KG1 (cell line): ENCODE measurements around the gene OXTR.

Source experiments
- DNase-seq: peaks from one replicate; lab custom pipeline; 2025; lab: John Stamatoyannopoulos, UW

The OXTR gene

GRCh38 chr3:8767667-8768363 lies 1.6 kb downstream of the OXTR start:
- DNase-seq, result no peak

DNA sequence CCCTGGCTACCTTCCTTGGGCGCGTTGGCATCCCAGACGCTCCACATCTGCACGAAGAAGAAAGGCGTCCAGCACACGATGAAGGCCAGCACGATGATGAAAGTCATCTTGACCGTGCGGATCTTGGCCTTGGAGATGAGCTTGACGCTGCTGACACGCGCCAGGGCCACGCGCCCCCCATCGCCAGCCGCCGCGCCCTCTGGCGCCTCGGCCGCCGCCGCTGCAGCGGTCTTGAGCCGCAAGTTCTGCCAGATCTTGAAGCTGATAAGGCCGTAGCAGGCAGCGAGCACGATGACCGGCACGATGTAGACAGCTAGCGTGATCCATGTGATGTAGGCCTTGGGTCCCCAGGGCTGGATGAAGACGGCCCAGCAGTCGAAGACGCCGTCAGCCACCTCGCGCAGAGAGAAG lies 2.2 kb downstream of the OXTR start:
- DNase-seq, result no peak

DNA sequence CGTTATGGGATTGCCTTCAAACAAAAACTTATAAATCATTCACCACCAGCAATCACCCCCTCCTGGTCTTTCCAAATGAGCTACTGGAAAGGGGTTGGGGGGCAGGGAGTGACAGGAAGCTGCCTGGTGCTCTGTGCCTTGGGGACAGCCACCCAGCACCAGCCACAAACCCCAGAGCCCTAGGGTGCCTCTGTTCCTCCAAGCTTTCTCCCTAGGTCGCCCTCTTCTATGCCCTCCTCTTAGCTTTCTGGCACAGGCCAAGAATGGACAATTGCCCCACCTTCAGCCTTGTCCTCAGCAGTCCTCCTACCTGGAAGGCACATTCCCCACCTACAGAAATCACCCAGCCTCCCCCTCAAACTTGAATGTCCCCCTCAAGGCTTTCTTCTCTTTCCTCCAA lies 3.3 kb downstream of the OXTR start:
- no peak for DNase-seq

GRCh38 chr3:8765528-8765927 lies 3.9 kb downstream of the OXTR start:
- DNase-seq, result no peak

- no peak for DNase-seq
These were observed 4.9 kb downstream of the OXTR start for GRCh38 chr3:8764528-8764927.

DNA sequence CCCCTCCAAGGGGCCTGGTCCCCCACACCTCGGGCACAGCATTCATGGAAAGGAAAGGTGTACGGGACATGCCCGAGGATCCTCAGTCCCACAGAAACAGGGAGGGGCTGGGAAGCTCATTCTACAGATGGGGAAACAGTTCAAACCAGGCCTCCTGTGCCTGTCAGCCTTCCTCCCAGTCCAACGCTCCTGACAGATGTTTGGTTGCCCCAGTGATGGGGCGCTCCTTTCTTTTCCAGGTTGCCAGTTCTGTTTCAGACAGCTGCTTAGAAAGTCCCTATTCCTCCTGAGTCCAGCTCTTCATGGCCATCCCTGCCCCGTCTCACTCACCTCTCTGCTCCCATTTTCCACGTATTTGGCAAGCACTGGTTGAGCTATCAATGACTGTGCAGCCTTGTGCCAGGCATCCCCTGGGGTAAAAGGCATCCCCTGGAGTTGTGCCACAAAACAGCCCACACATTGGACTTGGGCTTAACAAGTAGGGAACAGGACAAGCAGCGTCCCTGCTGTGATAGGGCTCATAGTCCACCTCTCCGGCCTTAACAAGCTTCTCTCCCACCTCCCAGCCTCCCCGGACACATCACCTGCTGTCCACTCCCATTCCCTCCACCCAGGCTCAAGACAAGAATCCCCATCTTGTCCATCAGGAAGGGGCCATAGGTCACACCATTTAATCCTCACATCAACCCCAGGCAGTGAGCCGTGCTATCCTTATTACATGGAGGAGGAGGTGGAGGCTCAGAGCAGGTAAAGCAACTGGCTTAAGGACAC lies 6.6 kb downstream of the OXTR start:
- no peak for DNase-seq

GRCh38 chr3:8761866-8762265 lies 7.5 kb downstream of the OXTR start:
- DNase-seq, result no peak

- DNase-seq, result no peak
These were observed 8.9 kb downstream of the OXTR start for GRCh38 chr3:8760506-8760905.

DNA sequence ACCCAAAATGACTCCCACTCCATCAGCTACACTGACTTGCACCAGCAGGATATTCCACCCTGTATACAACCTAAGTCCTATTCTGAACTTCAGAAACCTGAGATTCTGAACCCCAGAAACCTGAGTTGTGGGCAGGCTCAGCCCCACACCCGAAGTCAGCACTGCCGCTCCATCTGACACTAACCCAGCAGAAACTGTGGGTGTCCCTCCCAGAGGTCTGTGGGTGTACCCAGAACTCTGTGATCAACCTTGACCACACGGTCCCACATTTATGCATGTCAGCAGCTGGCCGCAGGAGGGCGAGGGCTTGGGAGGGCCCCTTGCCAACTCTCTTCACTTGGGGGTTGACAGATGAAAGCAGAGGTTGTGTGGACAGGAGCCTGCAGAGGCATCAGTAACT lies 9.3 kb downstream of the OXTR start:
- DNase-seq, result no peak

DNA sequence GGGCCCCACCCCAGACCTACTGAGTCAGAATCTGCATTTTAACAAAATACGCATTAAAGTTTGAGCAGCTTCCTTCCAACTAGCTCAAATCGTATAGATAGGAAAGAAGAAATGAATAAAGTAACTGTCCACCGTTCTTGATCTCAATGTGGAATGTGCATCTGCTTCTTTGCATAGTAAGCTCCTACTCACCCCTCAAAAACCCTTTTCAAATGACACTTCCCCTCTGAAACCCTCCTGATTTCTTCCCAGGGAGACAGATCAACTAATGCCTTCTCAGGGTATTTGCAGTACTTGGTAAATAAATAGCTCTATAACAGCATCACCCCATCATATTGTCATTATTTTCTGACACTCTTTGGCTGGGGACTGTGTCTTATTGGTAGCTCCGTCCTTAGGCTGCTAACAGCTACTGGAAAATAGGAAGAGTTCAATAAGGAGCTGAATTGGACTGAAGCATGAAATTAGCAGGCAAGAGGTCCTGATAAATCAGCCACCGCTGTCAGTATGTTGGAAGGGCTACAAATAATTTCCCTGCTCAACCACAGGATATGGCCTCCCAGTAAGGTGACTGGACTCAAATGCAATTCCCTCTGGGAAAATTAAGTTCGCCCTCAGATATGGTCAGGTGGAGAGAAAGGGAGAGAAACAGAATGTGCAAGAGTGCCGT lies 10.2 kb downstream of the OXTR start:
- DNase-seq, result no peak

GRCh38 chr3:8757551-8758518 lies 11.6 kb downstream of the OXTR start:
- no peak for DNase-seq

- no peak for DNase-seq
These were observed 12.7 kb downstream of the OXTR start for GRCh38 chr3:8756671-8757070.

- no peak for DNase-seq
These were observed 13.7 kb downstream of the OXTR start for GRCh38 chr3:8755564-8756237.

GRCh38 chr3:8755097-8755496 lies 14.3 kb downstream of the OXTR start:
- no peak for DNase-seq

DNA sequence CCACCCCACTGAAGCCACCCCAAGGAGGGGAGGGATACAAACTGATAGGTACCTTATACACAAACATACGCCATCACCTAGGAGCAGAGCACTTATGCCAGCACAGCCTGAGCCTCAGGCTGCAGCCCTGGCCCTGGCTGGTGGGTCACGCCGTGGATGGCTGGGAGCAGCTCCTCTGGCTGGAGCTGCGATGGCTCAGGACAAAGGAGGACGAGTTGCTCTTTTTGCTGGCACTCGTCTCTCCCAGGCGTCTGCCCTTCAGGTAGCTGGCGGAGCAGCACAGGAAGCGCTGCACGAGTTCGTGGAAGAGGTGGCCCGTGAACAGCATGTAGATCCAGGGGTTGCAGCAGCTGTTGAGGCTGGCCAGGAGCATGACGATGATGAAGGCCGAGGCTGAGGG lies 16.6 kb downstream of the OXTR start:
- DNase-seq, result no peak

DNA sequence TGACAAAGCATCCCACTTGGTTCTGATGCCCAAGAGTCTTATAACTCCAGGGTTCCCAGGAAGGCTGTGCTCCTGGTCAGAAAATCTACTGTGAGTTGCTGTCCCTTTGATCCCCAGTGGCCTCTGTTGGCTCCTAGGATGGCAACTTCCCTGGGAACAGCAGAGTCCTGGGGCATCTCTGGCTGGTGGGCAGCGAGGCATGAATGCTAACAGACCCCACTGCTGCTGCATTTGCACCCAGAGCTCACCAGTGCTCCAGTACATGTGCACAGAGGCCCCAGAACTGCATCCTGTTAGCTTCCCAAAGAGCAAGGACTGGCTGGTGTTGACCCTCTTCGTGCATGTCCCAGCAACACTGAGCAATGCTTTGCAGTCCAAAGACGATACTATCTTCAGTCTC lies 20.1 kb downstream of the OXTR start:
- DNase-seq, result no peak

DNA sequence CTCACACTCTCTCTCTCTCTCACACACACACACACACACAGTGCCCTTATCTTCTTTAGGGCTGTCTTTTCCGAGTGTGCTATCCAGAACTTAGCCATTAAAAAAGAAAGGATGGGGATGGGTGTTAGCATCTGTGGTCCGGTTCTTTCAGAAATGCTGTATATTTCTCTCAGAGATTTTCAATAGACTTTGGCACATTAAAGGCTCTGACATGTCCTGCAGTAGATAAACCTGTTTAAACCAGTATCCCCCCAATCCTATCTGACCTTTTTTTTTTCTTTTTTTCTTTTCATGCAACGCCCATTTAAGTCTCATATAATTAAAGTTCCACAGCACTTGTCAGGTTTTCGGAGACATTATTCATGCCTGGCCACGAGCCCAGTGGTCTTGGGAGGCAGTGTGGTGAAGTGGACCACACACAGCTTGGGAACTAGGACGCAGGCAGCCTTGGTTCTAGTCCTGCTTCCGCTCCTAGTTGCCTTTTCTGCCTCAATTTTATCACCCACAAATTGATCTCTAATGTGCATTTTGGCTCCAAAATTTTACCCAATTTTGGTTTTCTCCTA lies 22.6 kb downstream of the OXTR start:
- DNase-seq, result no peak

- DNase-seq, result no peak
These were observed 23.6 kb downstream of the OXTR start for GRCh38 chr3:8745619-8746370.

DNA sequence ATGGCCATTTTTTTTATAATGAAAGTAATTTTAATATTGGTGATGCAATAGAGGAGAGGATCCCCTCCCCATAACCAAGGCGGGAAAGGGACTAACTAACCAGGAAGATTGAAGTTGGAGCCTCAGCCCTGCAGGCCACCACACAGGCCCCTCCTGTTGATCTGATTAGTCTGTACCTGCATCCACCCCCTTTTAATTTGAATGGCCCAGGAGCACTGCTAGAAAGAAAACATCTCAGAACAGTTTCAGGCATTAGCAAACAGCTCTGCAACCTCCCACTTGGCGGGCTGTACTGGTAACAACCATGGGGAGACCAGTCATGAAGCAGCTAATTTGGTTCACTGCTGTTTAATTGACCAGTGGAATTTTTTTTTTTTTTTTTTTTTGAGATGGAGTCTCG lies 25.5 kb downstream of the OXTR start:
- no peak for DNase-seq

- no peak for DNase-seq
These were observed 26.3 kb downstream of the OXTR start for GRCh38 chr3:8743021-8743601.
